Breast epithelium (tissue), 3 donors: ENCODE data around the gene INTS3.

Source experiments
- POLR2A ChIP-seq: fragments of 450-650 bp; IDR thresholded peaks from one replicate; pipeline ENCODE4 v1.6.1; 2016; ENCODE audit warnings: antibody characterized with exemption, mild to moderate bottlenecking, moderate library complexity
- POLR2AphosphoS5 ChIP-seq, 3 donors: sonication (generic); formaldehyde crosslinking; IDR thresholded peaks; one replicate each; pipeline ENCODE4 v1.6.1; 2017; ENCODE audit warnings: antibody characterized with exemption in 3 of 3
- TF ChIP-seq, protein P1 (sequence below), 3 donors: fragments of 450-650 bp; IDR thresholded peaks; one replicate each; pipeline ENCODE4 v1.5.1; 2016 to 2017; ENCODE audit warnings: antibody characterized with exemption in 3 of 3, mild to moderate bottlenecking in 3 of 3, moderate library complexity in 3 of 3

DNA sequence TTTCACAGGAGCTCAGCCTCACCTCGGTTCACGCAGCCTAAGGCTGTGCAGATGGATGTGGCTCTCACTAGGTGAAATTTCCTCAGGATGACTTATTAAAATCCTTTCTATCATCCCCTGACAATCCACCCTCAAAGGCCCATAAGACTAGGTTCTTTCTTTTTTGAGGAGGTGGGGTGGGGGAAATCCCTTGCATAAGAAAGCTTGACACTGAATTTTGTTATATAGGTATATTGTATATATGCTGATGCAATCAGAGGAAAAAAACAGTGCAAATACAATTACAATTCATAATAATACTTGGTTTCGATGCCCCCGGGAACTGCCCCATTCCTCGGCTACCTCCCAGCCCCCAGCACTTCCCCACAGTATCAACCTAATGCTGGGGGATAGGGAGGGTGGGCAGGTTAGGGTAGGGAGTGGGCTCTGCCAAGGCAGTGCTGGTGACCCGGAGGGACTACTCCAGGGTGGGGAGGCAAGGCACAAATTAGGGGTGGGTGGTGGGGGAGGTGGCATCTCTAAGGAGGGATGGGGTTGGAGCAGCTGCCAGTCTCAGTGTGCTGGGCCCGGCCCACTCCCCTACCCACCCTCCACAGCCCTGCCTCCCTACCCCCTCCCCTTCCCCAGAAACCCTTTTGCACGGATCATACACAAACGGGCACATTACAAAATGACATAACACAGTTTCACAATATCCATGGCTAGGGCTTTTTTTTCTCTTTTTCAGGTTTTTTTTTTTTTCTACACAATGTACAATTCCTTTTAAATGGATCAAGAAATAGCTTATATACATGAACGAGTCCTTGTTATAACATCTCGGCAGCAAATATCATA is 78.3 kb downstream of the INTS3 start:
- no peak for TF ChIP-seq POLR2AphosphoS5 (IDR thresholded peaks at IDR 0.05)
- TF ChIP-seq POLR2A, result no peak
- TF ChIP-seq, protein P1, sequence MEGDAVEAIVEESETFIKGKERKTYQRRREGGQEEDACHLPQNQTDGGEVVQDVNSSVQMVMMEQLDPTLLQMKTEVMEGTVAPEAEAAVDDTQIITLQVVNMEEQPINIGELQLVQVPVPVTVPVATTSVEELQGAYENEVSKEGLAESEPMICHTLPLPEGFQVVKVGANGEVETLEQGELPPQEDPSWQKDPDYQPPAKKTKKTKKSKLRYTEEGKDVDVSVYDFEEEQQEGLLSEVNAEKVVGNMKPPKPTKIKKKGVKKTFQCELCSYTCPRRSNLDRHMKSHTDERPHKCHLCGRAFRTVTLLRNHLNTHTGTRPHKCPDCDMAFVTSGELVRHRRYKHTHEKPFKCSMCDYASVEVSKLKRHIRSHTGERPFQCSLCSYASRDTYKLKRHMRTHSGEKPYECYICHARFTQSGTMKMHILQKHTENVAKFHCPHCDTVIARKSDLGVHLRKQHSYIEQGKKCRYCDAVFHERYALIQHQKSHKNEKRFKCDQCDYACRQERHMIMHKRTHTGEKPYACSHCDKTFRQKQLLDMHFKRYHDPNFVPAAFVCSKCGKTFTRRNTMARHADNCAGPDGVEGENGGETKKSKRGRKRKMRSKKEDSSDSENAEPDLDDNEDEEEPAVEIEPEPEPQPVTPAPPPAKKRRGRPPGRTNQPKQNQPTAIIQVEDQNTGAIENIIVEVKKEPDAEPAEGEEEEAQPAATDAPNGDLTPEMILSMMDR (IDR thresholded peaks at IDR 0.05), result no peak
